LNCAP (cell line): ENCODE measurements around the gene LRRC34.

Experiments
- TF ChIP-seq, protein P1 (sequence below): fragments of 450-650 bp; IDR thresholded peaks from 2 replicates; pipeline ENCODE4 v1.5.1; 2017; ENCODE audit warnings: mild to moderate bottlenecking

Gene LRRC34, protein sequence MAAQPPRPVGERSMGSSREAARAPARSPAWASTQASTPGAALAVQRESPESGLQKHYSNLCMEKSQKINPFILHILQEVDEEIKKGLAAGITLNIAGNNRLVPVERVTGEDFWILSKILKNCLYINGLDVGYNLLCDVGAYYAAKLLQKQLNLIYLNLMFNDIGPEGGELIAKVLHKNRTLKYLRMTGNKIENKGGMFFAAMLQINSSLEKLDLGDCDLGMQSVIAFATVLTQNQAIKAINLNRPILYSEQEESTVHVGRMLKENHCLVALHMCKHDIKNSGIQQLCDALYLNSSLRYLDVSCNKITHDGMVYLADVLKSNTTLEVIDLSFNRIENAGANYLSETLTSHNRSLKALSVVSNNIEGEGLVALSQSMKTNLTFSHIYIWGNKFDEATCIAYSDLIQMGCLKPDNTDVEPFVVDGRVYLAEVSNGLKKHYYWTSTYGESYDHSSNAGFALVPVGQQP

DNA sequence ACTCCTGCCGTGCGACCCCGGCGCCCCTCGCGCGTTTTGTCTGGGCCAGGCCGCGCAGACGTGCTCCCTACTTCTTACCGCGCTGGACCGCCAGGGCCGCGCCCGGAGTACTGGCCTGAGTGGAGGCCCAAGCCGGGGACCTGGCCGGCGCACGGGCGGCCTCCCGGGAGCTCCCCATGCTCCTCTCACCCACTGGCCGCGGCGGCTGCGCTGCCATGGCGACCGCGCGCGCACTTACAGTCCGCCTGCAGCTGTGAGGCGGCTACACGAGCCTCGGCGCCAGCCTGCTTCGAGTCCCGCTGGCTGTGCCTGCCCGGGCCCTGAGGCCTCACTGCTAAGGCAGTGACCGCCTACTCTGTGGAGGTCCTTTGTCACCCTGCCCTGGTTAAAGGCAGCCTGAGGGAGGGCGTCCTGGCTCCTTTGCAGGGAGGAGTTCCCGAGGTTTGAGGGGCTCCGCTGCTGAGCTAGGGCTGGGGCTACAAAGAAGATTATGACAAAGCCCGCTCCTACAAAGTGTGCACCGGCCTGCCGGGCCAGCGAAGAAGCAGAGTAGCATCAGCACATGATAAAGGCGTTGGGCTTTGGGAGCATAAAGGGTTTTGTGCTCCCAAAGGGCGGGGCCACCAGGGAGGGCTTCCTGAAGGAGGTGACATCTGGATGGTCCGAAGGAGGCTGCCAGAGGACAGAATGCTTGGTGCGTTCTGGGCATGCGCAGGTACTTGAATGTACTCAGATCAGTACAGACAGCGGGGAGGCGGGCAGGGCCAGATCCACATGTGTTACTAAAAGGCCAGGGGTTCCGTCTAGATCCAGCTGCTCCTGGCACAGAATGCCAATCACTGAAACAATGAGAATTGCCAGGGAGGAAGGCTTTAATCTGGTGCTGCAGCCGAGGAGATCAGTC, at the start of gene LRRC34, which contains the start of gene LRRIQ4:
Gene LRRC34 (minus strand): TSS at position 573 of the 904 bp plus-strand sequence. CDS start 356 bp downstream, at position 217.
Gene LRRIQ4 (plus strand): TSS at position 539 of the 904 bp plus-strand sequence. CDS start 9,052 bp downstream, outside the sequence.
- TF ChIP-seq, protein P1, sequence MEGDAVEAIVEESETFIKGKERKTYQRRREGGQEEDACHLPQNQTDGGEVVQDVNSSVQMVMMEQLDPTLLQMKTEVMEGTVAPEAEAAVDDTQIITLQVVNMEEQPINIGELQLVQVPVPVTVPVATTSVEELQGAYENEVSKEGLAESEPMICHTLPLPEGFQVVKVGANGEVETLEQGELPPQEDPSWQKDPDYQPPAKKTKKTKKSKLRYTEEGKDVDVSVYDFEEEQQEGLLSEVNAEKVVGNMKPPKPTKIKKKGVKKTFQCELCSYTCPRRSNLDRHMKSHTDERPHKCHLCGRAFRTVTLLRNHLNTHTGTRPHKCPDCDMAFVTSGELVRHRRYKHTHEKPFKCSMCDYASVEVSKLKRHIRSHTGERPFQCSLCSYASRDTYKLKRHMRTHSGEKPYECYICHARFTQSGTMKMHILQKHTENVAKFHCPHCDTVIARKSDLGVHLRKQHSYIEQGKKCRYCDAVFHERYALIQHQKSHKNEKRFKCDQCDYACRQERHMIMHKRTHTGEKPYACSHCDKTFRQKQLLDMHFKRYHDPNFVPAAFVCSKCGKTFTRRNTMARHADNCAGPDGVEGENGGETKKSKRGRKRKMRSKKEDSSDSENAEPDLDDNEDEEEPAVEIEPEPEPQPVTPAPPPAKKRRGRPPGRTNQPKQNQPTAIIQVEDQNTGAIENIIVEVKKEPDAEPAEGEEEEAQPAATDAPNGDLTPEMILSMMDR, result no peak

DNA sequence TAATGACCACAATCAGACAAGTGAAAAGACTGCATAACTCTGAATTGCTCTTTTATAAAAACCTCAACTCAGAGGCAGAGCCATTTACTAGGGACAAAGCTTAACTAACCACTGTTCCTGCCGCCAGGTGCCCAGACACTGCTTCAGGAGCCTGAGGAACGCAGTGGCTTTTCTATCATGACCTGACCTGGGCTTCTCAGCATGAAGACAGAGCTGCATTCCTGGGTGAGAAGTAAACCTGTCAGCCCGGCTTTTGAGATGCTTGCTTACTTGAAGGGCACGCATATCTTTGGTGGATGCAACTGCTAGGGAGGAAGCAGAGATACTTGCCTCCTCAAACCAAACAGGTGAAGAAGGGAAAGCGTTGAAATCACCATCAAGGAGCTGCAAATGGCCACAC, 49.2 kb upstream of the LRRC34 start:
- TF ChIP-seq, protein P1, result no peak

DNA sequence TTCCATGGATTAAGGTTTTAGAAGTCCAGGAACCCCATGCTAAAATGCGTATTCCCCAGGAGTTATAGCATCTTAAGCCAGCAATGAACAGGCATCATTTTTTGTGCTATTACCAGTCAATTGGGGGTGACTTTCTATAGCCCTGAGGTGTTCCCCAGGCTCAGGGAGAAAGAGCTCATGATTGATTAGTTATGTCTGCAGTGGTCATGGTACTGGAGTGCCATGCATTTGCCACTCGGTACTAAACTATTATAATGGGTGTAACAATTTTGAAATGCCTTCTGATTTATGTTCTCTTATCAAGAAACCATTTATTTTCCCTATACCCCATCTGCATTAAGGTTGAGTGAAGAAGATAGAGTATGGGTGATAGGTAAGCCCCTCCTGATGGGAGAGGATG, 45.1 kb upstream of the LRRC34 start:
- TF ChIP-seq, protein P1, result no peak

DNA sequence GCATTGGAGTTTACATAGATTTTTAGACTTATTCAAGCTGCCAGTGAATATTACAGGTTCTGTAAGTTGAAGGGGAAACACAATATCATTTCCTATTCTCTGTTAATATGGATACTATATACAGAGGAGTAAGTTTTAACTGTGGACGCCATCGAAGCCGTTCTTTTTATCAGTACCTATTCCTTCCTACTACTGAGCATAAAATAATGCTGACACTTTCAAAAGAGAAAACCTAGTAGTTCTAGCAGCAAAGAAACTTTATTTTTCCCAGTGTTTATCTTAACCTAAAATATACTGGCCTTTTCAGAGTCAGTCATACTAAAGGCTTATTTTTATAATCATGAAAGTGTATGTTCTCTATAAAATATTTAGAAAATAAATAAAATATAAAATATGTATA, 42.8 kb upstream of the LRRC34 start:
- TF ChIP-seq, protein P1, result no peak

DNA sequence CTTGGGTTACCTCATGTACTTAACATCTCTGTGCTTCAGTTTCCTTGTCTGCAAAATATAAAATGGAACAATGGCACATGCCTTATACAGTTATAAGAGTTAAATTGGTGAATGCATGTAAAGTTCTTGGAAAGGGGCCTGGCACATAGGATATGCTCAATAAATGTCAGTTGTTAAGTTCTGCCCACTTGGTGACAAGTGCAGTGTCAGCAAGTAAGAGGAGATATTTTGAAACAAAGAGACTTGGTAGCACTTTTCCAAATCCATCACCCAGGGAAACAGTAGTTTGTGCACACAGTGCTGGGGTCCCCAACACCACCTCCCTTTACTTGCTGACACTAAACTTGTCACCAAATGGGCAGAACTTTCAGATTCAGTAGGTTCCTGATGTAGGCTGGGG, 37.9 kb upstream of the LRRC34 start:
- TF ChIP-seq, protein P1, result no peak

DNA sequence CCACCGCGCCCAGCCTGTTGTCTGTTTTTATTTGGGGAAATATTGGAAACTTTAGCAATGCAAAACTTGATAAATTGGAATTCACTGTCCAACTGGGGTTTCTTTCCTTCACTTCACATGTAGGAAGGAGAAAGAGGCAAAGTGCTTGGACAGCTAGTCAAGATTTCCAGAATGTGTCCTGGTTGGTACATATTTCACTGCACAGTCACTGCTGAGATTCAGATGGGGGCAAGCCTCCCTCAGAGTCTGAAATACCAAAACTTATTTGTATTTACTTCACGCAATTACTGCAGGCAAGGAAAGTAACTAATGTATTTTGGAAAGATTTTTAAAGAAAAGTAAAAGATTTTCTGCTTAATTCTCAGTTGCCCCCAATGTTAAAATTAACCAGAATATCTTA, 36.0 kb upstream of the LRRC34 start:
- TF ChIP-seq, protein P1, result no peak

DNA sequence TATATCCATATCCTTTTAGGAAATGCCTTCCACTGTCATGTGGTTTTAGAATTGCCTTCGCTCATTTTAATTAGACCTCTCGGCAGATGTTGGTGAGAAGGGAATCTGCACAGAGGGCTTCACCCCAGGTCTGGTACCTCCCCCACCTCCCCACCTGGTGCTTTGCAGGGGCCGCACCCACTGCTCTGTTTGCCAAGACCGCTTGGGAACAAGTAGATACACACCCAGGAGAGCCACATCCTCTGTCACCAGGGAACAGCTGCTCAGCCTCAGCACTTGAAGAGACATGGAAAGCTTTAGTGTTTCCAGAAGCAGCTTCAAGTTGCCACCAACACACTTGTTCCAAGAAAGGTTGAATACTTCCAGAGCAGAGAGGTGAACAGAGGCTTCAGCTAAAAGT, 35.2 kb upstream of the LRRC34 start:
- TF ChIP-seq, protein P1, result no peak
